ENCODE results near the gene SEMA5B. TPM values are rescaled to one million over a fixed set of nuclear protein-coding genes. Genes with fewer than 3 reads are reported as not detected.

The SEMA5B gene
- total and polyA plus RNA-seq, 2 donors (not counting 1 experiment from before 2014, with no cell fraction given): not detected

GRCh38 chr3:122967765-122968164 lies 59.8 kb downstream of the SEMA5B start:
- Histone ChIP-seq H3K9ac (ENCODE audit: low read length) (no peak overlapping the region), H3K4me2 (replicated peaks; ENCODE audit: low read depth, low read length, poor library complexity, severe bottlenecking) (no peak overlapping the region), H3K27me3 (replicated peaks in 1 of 4; ENCODE audit: control extremely low read depth in 1 of 4, control insufficient read depth in 3 of 4, insufficient read depth in 4 of 4, low read length in 3 of 4) (no peaks in the 10 kb centered on the region), H3K27ac (ENCODE audit: low read length in 2 of 2) (no peak overlapping the region), H3K36me3 (replicated peaks in 1 of 2; ENCODE audit: control extremely low read depth in 1 of 2, control insufficient read depth in 1 of 2, extremely low read depth in 1 of 2, insufficient read depth in 2 of 2, low read length in 1 of 2) (no peaks in the 10 kb centered on the region), H3K4me3 (ENCODE audit: control extremely low read depth in 1 of 5, extremely low read depth in 1 of 5, insufficient read depth in 1 of 5, low read depth in 2 of 5, low read length in 4 of 5) (no peak overlapping the region), H3K9me3 (ENCODE audit: control extremely low read depth in 1 of 3, control insufficient read depth in 2 of 3, insufficient read depth in 1 of 3, low read length in 2 of 3) (no peaks in the 10 kb centered on the region), H4K20me1 (ENCODE audit: control insufficient read depth, insufficient read depth, low read length, poor library complexity, severe bottlenecking) (no peaks in the 10 kb centered on the region), H3K4me1 (ENCODE audit: control insufficient read depth in 2 of 2, insufficient read depth in 2 of 2, low read length in 2 of 2) (no peaks in the 10 kb centered on the region), H2AFZ (ENCODE audit: insufficient read depth, low read depth, low read length, poor library complexity, severe bottlenecking) (no peak overlapping the region), H3K79me2 (ENCODE audit: control insufficient read depth, insufficient read depth, low read length) (no peaks in the 10 kb centered on the region)
- Mint-ChIP-seq H3K9me3 (ENCODE audit: insufficient read depth) (no peaks in the 10 kb centered on the region), H3K27ac (no peak overlapping the region), H3K4me3 (no peak overlapping the region), H3K27me3 (peaks cover 2% of the 10 kb centered on the region), H3K4me1 (no peaks in the 10 kb centered on the region)
- POLR2A ChIA-PET: no interaction called here
- no peak for TF ChIP-seq EZH2 (IDR thresholded peaks at IDR 0.05; ENCODE audit: borderline replicate concordance, insufficient read depth, low read depth, low read length, poor library complexity, severe bottlenecking)
- TF ChIP-seq CTCF (IDR thresholded peaks at IDR 0.05): no peak
- no peak for DNase-seq
- intact Hi-C loops (cut with micrococcal nuclease): no loop called here
- ATAC-seq (ENCODE audit: low read depth): no peak
- WGBS (ENCODE audit: insufficient coverage): 96% methylated on average over 6 of the region's 7 CpGs
- CTCF ChIA-PET: no interaction called here

- ChIA-PET POLR2A (no interaction called here), CTCF (no interaction called here)
- H3K4me1 Mint-ChIP-seq: no peaks in the 10 kb centered on the region
- Histone ChIP-seq H3K27me3 (replicated peaks in 1 of 4; ENCODE audit: control extremely low read depth in 1 of 4, control insufficient read depth in 3 of 4, insufficient read depth in 4 of 4, low read length in 3 of 4) (no peaks in the 10 kb centered on the region), H3K9me3 (ENCODE audit: control extremely low read depth in 1 of 3, control insufficient read depth in 2 of 3, insufficient read depth in 1 of 3, low read length in 2 of 3) (no peaks in the 10 kb centered on the region), H3K36me3 (replicated peaks in 1 of 2; ENCODE audit: control extremely low read depth in 1 of 2, control insufficient read depth in 1 of 2, extremely low read depth in 1 of 2, insufficient read depth in 2 of 2, low read length in 1 of 2) (no peaks in the 10 kb centered on the region), H2AFZ (ENCODE audit: insufficient read depth, low read depth, low read length, poor library complexity, severe bottlenecking) (no peak overlapping the region), H3K9ac (ENCODE audit: low read length) (no peak overlapping the region), H4K20me1 (ENCODE audit: control insufficient read depth, insufficient read depth, low read length, poor library complexity, severe bottlenecking) (no peaks in the 10 kb centered on the region), H3K4me3 (ENCODE audit: control extremely low read depth in 1 of 5, extremely low read depth in 1 of 5, insufficient read depth in 1 of 5, low read depth in 2 of 5, low read length in 4 of 5) (no peak overlapping the region), H3K4me1 (ENCODE audit: control insufficient read depth in 2 of 2, insufficient read depth in 2 of 2, low read length in 2 of 2) (no peaks in the 10 kb centered on the region), H3K79me2 (ENCODE audit: control insufficient read depth, insufficient read depth, low read length) (no peaks in the 10 kb centered on the region), H3K27ac (ENCODE audit: low read length in 2 of 2) (no peak overlapping the region), H3K4me2 (replicated peaks; ENCODE audit: low read depth, low read length, poor library complexity, severe bottlenecking) (no peak overlapping the region)
- no peak overlapping the region for H3K4me3 Mint-ChIP-seq
- ATAC-seq (ENCODE audit: low read depth) (no peak), DNase-seq (no peak)
- H3K27ac Mint-ChIP-seq: no peak overlapping the region
- intact Hi-C loops (cut with micrococcal nuclease): no loop called here
- 100% methylated on average over 2 of the region's 4 CpGs for WGBS (ENCODE audit: insufficient coverage)
- no peaks in the 10 kb centered on the region for H3K9me3 Mint-ChIP-seq (ENCODE audit: insufficient read depth)
- TF ChIP-seq EZH2 (IDR thresholded peaks at IDR 0.05; ENCODE audit: borderline replicate concordance, insufficient read depth, low read depth, low read length, poor library complexity, severe bottlenecking): no peak
- no peak for TF ChIP-seq CTCF (IDR thresholded peaks at IDR 0.05)
- peaks cover 3% of the 10 kb centered on the region for H3K27me3 Mint-ChIP-seq
Measured at GRCh38 chr3:122967356-122967755, 60.2 kb downstream of the SEMA5B start.
